NCI-H2171 treated with DMSO at 0.1 percent for 48 hours (cell line): Measurements from ENCODE around the gene ATP1A4.
"Not testable (repeated sequence)": the region's sequence is repeated elsewhere in the genome, so short reads cannot be mapped to it uniquely, and the experiment has no call there.

Experiments
- DNase-seq: peaks from one replicate; lab custom pipeline; 2025; lab: John Stamatoyannopoulos, UW

ATP1A4 gene

DNA sequence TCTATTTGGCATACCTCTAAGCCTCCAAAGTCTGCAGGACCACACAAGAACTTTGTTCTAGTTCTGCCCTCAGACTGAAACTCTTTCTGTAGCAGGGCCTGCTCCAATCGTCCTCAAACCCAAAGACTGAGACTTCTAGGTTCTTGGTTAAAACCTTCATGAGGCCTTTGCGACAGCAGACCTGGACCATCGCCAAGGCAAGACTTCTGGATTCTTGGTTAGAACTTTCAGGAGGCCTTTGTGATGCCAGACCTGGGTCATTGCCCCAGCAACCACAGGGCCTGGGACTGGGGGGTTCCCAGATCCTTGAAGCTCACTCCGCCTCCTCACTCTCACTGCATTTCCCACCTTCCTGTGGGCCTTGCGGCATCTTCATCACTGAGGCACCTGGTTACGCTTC is at the start of gene ATP1A4:
TSS of gene ATP1A4 (plus strand) at position 301 of the 400 bp plus-strand sequence. CDS start 438 bp downstream, outside the sequence.
- DNase-seq = no peak

DNA sequence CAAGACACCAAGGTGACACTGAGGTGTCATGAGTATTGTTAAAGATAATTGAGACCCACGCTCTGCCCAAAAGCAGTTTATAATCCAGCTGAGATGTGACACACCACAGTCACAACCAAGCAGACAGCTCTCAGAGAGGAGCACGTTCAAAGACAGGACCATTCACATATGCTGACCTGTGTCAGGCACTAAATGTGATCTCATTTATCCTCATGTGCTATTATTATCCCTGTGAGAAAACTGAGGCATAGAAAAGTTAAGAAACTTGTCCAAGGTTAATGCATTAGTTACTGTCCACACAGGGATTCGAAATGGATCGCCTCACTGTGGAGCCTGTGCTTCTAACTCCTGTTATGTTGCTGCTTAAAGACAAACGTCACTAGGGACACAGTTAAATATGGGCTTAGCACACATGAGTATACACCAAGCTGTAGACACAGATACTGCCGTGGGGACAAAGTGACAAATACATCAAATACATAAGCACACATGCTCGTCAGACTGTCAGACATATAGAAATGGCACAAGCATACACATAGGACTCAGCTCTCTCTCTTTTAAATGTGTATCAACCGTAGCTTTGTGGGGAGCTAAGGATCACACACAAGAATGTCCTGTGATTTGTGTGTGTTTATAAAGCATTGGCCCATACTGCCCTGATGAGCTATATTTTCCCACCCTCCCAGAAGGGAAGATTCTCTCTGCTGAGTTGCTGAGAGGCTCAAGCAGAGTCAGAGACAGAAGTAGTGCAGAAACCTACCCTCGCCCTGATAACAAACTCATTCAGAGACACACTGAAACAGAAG is 49.5 kb upstream of the ATP1A4 start:
- DNase-seq = no peak

DNA sequence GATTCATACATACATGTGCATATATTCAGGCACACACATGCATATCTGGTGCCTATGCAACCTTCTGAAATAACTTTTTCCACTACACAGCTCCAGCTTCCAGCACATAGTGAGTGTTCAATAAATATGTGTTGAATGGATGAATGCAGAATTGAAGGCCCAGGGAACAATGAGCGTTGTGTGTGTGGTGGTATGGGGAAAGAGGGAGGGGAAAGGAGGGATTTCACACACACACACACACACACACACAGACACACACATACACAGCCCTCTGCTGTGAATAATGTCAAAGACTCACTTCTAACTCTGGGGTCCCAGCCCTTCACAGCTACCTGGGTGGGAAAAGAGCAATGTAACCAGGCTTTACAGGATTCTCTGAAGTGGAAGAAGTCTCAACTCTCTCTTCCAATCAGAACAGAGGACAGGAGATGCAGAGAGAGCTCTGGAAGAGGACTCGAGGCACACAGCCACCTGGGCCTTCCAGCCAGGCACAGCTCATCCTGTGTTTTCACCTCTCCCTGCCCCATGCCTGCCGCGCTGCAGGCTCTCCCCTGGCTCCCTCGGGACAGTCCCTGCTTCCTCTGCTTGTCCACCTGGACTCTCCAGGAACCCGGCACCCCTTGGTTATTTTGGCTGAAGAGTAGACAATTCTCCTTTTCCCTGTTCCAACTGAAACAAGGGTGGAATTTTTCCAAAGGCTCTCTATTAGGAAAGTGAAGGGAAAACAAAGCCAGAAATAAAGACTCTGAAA is 47.6 kb upstream of the ATP1A4 start:
- DNase-seq = peak; percentile 28

DNA sequence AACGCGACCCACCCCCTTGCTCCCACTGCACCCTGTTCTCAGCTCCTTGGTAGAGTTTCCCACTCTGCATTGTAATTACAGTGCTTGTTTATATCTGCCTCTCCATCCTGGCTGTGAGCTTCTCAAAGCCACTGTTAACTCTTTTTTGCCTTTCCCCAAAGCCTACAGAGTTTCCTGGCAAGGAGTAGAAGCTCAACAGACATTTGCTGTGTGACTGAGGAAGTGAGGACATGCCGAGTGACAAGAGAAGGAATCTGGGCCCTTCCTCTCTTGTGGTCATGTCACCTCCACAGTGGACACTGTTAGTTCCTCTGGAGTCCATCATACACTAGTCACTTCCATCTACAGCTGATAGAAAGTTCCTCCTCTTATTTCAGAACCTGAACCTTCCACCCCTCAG is 46.9 kb upstream of the ATP1A4 start:
- no peak for DNase-seq

DNA sequence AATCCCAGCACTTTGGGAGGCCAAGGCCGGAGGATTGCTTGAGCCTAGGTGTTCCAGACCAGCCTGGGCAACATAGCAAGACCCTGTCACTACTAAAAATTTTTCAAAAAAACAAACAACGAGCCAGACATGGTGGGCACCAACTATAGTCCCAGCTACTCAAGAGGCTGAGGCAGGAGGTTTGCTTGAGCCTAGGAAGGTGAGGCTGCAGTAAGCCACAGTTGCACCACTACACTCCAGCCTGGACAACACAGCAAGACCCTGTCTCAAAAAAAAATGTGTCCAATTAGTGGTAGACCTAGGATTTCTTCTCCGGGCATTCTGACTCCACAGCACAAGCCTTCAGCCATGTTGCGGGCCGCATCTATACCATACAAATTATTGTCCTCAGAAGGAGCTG is 46.2 kb upstream of the ATP1A4 start:
- DNase-seq = no peak

DNA sequence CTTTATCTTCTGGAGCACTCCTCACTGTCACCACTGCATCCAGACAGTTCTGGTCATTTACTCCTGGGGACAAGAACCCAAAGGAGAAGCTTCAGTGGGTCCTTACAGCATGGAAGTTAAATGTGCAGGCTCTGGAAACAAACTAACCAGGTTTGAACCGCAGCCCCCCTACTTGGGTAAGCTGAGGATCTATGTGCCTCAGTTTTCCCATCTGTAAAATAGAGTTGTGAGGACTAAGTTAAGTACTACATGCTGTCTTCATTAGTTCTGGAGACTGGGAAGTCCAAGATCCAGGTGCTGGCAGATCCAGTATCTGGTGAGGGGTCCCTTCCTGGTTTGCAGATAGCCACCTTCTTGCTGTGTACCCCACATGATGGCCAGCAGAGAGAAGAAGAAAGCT is 43.9 kb upstream of the ATP1A4 start:
- DNase-seq = no peak

DNA sequence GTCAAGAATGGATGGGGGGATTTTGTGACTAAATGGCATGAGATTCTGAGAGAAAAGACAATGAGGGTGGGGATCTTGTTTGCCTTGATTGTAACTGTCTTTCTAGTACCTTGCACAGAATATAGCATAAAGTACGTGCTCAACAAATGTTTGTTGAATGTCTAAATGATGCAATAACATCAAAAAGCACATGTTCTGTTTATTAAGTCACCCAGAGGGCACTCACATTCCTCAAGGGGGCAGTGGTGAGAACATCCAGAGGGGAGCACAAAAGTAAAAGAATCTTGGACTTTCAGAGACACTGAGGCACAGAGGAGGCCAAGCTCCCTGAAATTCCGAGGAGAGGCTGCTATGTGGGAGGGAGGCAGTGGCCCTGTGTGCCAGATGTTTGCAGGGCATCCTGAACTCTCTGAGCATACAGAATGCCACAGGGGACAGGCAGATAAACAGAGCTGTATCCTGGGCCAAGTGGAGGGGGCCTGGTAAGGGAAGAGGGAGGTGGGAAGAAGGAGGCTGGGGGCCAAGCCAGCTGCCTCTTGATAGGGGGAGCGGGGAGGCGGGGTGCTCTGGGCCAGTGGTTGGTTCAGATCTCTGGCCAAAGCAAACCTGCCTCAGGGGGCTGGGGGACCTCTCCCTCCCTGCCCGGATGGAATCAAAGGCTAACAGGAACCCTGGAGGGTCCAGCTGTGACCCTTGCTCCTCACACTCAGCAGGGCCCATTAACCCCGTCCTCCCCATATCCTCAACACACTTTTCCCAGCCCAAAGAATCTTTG is 42.3 kb upstream of the ATP1A4 start:
- peak; percentile 8 for DNase-seq

DNA sequence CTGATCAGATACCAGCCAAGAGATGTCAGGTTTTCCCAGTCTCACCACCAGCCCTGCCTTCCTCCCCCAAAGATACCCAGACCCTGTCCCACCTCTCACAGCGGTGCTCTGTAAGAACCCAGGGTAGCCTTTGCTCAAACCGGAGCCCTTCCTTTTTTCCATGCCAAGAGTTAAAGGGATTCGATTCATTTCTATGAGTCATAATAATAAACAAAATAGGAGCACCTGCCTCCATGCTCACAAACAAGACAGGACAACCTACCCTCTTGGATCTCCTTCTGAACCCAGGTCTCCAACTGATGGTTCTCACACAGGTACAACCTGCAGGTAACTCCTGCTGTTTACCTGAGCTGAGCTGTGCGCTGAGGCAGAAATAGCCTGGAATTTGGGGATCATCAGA is 41.7 kb upstream of the ATP1A4 start:
- DNase-seq = no peak

DNA sequence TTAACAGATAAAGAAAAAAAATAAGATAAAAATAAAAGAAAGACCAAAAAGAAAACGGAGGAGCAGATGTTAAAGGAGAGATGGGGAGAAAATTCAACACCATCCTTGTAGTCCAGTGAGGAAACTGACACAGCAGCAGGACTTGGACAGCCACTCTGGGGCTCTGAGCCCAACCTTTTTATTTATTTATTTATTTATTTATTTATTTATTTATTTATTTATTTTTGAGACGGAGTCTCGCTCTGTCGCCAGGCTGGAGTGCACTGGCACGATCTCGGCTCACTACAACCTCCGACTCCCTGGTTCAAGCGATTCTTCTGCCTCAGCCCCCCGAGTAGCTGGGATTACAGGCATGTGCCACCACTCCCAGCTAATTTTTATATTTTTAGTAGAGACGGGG is 39.9 kb upstream of the ATP1A4 start:
- DNase-seq = not testable (repeated sequence)

DNA sequence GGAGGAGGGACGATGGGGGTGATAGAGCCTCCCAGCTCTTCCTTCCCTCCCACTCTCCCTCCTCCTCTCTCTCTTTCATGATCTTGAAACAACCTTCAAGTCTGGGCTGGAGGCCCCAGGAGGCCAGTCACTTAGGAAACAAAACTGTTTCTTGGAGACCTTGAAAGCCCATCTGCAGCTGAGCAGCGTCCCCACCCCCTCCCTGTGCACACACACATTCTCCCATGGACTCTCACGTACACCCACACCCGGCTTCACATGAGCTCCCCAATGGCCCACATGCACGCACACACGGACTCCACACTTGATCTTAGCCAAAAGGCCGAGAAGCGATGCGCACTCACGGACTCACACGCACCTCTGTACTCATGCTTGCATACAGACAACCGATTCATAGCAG is 39.0 kb upstream of the ATP1A4 start:
- peak; percentile 52 for DNase-seq

DNA sequence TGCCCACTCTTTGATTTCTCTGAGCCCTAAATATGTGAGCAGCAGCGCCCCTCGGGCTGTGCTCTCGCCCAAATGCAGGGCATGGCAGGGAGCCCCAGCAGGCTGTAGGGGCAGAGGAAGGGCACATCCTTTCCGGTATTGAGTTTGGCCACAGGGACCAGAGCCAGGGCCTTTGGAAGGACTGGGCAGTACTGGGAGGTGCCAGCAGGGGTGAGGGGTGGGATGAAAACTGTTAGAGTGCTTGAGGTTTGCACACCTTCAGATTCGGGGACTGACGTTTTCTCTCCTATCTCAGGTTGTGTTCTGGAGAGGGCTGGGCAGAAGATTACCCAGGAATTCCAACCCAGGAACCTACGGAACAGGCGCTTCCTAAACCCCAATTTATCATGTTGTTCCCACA is 38.0 kb upstream of the ATP1A4 start:
- no peak for DNase-seq

DNA sequence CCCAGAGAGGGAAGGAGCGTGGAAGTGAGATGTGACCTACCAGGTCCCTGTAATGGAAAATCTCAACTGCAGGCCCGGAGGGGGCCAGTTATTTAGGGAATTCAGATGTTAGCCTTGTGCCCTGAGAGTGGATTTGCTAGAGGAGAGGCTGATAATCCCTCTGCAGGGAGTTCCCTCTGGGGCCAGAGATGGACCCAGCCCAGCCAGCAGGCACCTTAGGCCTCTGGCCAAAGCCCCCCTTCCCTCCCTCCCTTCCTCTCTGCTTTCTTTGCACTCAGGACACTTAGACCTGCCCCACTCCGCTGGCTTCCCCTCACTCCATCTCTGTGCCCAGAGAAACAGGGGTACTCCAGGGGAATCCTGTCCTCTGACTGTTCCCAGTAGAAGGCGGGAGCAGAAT is 37.3 kb upstream of the ATP1A4 start:
- no peak for DNase-seq

DNA sequence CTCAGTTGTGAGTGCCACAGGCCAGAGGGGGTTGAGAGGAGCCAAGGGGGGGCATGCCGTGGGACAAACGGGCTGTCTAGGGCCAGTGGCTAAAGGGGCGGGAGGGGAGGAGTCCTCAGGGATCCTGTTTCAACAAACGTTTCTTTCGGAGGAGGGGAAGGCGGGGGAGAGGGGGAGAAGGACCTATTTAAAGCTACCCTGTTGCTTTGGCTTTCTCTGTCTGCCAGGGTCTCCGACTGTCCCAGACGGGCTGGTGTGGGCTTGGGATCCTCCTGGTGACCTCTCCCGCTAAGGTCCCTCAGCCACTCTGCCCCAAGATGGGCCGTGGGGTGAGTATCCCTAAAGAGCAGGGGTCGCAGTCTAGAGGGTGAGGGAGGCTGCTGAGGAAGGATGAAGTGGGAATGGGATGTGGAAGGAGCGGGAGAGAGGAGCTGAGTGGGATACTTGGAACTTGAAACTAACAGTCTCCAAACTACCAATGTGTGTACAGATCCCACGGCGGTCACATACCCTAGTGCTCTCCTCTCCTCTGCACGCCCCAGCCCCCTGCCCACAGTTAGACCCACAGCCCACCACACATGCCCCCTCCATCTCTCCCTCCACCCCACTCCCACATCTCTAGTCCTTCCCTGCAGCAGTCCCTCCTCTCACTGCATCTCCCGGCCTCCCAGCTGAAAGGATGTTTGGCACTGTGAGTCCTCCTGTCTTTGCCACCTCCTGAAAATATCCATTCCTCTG is 35.7 kb upstream of the ATP1A4 start, which contains the start of gene ATP1A2:
TSS of gene ATP1A2 (plus strand) at position 215 of the 738 bp plus-strand sequence. CDS start at position 318, 103 bp downstream.
- no peak for DNase-seq

DNA sequence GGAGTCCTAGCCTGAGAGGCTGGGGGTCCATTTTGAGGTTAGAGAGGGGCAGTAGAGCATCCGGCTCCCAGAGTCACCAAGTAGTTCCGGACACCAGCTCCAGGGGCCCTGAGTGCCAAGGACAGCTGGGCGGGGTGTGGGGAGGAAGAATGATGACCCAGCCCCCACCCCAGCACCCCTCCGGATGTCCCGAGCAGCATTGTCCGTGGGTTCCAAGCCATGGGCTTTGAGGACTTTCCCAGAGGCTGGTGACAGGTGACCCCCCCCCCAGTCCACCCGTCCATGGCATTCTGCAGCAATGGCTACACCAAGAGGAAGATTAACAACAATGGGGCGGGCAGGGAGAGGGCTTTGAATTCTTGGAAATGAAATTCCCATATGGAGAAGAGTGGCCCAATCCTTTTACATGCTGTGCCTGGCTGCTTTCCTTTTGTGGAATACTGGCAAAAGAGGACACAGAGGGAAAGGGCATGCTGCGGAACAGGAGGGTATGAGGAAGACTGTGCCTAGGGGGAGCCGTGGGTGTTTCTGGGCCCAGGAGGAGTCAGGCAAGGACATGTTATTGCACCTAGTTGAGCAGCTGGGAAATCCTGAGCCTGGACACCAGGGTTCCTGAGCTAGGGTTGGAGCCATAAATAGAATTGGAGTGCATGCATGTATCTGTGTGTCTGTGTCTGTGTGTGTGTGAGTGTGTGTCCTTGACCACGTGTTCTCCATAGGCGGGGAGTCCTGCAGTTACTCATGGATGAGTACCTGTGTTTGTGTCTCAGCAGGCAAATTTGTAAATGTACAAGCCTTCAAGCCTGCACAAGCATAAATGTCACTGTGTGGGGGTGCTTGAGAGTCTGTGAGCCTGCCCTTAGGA is 34.9 kb upstream of the ATP1A4 start:
- DNase-seq = no peak

DNA sequence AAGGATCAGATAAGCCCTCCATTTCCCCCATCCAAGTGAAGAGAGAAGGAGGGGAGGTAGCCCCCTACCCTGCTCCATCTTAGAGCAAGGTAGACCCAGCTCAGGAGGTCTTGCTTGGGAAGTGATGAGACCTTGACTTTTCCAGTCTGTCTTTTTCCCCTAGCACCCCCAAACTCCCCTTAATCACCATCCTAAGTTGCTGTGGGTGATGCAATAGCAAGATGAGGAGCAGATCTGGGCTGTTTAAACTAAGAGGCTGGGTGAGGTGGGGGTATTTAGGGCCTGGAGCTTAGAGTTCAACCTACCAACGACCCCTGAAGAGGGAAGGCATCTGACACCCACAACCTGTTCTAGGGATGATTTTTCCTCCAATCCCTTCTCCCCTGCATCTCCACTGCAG is 34.1 kb upstream of the ATP1A4 start:
- no peak for DNase-seq

DNA sequence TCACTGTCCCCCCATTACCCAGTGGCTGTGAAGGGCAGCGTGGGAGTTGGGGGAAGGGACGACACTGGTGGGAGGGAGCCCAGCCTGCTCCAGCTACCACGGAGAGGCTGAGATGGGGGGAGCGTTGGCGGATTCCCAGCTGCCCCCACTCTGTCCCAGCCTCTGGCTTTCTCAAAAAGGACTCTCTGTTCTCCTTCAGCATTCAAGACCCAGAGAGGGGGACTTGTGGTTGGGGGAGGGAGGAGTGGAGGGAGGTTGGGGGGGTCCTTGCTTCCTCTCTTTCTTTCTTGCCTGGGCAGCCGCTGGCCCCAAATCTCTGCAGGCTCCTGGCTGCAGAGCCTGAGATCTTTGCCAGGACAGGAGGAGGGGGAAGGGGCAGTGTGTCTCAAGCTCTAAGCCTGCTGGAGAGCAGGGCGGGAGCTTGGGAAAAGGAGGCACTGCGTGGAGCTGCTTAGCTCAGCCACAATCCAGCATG is 33.7 kb upstream of the ATP1A4 start:
- DNase-seq = no peak

DNA sequence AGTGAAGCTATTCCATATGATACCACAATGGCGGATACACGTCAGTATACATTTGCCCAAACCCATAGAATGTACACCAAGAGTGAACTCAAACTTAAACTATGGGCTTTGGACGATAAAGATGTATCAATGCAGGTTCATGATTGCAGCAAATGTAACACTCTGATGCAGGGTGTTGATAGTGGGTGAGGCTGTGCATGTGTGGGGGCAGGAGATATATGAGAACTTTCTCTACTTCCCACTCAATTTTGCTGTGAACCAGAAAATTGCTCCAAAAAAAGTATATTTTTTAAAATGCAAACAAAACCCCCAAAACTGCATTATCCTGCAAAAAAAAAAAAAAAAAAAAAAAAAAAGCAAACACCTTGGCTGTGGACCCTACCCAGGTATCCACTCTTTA is 32.5 kb upstream of the ATP1A4 start:
- DNase-seq = no peak

DNA sequence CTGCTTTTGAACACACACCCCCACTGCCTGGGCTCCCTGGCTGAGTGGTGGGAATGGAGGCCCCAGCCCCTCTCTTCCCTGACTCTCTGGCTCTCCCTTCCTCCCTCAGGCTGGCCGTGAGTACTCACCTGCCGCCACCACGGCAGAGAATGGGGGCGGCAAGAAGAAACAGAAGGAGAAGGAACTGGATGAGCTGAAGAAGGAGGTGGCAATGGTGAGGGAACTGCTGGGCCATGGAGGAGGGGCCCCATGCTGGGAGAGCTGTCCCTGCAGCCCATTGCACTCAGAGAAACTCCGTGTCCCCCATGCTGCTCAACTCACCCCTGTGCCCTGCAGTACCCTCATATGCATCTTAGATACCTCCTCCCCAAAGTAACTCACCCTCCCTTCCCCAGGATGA is 30.6 kb upstream of the ATP1A4 start:
- no peak for DNase-seq

DNA sequence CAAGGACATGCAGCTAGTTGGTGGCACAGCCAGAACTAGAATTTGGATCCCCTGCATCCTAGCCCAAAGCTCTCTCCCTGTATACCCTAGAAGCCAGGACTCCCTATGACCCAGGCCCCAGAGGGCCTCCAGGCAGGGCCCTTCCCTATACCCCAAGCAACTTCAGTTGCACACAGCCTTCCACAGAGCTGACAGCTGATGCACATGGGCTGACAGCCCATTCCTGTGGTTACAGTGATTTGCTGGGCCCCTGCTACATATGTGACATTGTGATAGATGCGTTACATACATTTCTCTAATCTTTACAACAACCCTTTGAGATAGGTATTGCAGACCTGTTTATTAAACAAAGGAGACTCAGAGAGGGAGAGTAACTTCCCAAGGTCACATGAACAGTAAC is 30.0 kb upstream of the ATP1A4 start:
- no peak for DNase-seq

DNA sequence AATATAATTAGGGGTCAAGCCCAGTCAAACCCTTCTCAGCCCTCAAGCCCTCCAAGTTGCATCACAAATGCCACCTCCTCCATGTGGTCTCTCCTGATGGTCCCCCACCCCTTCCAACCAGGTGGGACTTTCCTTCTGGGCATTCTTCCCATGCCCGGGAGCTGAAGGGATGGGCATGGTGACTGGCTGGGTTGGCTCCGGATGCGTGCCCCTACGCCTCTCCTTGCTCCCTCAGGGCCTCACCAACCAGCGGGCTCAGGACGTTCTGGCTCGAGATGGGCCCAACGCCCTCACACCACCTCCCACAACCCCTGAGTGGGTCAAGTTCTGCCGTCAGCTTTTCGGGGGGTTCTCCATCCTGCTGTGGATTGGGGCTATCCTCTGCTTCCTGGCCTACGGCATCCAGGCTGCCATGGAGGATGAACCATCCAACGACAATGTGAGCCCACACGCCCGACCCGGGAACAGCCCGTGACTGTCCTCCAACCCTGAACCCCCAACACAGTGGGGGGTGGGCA is 28.4 kb upstream of the ATP1A4 start:
- no peak for DNase-seq

DNA sequence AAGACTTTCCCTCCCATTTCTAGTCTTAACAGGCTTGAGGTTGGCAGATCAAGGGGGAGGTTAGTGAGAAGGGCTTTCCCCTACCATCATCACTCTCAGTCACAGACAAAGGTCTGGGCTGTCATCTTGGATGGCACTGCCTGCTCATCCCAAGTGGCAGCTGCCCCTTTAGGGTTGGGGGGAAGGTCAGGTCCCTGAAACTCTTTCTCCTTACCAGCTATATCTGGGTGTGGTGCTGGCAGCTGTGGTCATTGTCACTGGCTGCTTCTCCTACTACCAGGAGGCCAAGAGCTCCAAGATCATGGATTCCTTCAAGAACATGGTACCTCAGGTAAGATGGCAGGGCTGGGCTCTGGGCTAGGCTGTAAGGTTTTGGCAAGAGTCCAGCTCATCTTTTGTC is 27.7 kb upstream of the ATP1A4 start:
- no peak for DNase-seq
